Right forelimb (tissue), 1 donor: ENCODE results near the gene MOCS1.

Source experiments
- DNase-seq: peaks from one replicate; pipeline ENCODE4 v3.0.0-alpha.2; 2018

The MOCS1 gene

DNA sequence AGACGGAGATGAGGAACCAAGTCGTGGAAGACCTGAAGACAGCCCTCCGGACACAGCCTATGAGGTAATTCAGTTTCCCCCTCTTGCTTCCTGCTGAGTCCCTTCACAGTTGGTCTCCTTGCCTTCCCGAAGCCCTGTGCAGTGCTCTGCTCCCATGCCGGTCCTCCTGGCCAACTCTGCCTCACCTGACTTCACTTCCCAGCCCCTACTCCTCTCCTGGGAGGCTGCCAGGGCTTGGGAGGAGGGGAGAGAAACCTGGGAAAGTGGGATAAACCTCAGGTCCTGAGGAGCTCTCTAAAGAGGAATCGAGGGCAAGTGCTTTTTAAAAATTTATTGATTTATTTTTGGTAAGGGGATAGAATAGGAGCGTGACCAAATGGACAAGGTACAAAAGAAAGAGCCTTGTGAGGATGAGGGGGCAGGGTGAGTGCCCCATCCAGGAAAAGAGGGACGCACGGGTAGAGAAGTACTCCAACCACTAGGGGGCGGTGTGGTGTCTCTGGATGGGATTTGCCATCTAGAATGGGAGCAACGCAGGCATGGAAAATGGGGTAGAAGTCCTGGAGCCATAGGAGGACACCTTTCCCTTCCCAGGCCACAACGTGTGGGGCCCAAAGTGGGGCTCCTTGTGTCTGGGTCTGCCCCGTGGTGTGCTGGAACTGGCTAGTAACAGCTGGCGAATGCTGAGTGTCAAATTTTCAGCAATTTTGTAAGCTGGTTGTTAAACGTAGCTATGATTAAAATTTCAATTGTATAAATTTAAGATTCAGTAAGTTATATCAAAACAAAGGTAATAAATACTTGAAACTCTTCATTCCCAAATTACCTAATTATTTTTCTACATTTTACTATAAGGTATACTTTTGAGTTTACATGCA lies 69.0 kb downstream of the MOCS1 start:
- DNase-seq: no peak

DNA sequence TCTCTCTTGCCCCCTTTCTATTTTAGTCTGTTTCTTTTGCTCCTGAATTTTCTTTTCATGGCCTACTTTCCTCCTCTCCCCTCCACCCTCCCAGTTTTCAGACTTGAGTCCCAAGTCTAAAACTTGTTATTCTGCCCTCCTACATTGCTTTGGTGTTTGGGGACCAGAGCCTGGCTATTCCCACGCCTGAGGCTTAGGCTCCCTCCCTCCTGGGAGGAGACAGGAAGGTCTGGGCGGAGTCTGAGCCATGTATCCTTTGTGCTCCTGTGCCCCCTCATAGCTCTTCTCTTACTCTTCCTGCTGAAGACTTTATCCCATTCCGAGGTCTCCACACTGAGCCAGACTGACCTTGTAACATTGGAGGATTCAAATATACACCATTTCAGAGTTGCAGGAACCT lies 72.6 kb downstream of the MOCS1 start:
- DNase-seq: no peak

DNA sequence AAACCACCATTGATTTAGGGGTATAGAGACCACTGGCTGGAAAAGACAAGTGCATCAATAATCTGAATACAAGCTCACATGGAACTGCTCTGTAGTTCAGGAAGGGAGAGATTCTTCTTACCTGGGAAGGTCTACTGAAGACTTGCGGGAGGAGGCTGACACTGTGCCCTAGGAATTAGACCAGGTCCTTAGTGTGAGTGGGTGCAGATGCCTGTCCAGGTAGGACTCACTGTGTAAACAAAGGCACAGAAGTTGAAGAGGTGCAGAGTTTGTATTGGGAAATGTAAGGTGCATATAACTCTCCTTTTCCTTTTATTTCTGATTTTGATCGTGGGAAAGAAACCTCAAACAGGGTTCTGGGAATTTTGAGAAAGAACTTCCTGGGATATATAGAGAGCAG lies 75.2 kb downstream of the MOCS1 start:
- no peak for DNase-seq

DNA sequence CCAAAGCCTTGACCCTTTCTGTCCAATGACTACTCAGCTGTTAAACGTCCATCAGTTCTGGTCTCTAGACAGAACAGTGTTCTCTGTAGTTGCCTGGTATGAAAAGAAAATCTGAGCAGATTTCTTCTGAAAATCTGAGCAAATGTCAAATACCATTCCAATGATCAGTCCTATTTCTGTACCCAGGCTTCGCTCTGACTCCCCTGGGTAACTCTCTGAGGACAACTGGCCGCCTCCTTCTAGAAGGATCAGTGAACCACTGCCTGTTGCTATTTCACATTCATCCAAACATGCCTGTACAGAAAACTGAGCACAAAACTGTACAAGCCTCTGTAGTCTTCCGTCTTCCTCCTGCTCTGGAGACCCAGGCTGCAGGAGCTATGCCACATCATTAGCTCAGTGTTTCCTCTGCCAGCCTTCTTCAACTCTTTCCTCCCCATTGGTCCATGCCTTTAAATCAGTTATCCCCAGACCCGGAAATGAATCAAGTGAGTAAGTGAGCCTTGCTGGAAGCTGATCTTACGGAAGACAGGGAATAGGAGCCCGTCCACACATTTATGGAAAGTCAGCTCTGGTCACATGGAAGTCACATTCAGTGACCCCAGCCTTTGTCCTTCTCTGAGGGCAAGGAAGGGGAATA lies 78.8 kb downstream of the MOCS1 start:
- no peak for DNase-seq
